Parathyroid adenoma (tissue), 2 donors: ENCODE data around the gene PRAF2.
A peak's percentile ranks its signal among the peaks of the same experiment; 100 is the strongest.

Experiments
- H2AFZ ChIP-seq: fragments of 300-600 bp; sonication (generic); one replicate; pipeline ENCODE4 v1.7.0; 2017; ENCODE audit warnings: antibody characterized with exemption, mild to moderate bottlenecking
- H3K27ac ChIP-seq: fragments of 300-600 bp; sonication (generic); one replicate; pipeline ENCODE4 v1.7.0; 2017
- H3K27me3 ChIP-seq: fragments of 300-600 bp; sonication (generic); one replicate; pipeline ENCODE4 v1.7.0; 2017; ENCODE audit warnings: low read length; ENCODE audit not compliant: control insufficient read depth, insufficient read depth
- H3K36me3 ChIP-seq: fragments of 300-600 bp; sonication (generic); one replicate; pipeline ENCODE4 v1.7.0; 2017; ENCODE audit warnings: low read length; ENCODE audit not compliant: control insufficient read depth, insufficient read depth
- H3K4me1 ChIP-seq: fragments of 300-600 bp; sonication (generic); one replicate; pipeline ENCODE4 v1.7.0; 2017; ENCODE audit warnings: control low read depth
- H3K4me2 ChIP-seq: fragments of 300-600 bp; sonication (generic); one replicate; pipeline ENCODE4 v1.7.0; 2017; ENCODE audit warnings: low read length
- H3K4me3 ChIP-seq: fragments of 300-600 bp; sonication (generic); one replicate; pipeline ENCODE4 v1.7.0; 2017; ENCODE audit warnings: low read depth, low read length
- H3K79me2 ChIP-seq: fragments of 300-600 bp; sonication (generic); one replicate; pipeline ENCODE4 v1.7.0; 2017; ENCODE audit warnings: control low read depth
- H3K9ac ChIP-seq: fragments of 300-600 bp; sonication (generic); one replicate; pipeline ENCODE4 v1.7.0; 2017; ENCODE audit warnings: mild to moderate bottlenecking
- H3K9me3 ChIP-seq: fragments of 300-600 bp; sonication (generic); one replicate; pipeline ENCODE4 v1.7.0; 2017; ENCODE audit warnings: low read length; ENCODE audit not compliant: control insufficient read depth
- CTCF ChIP-seq: fragments of 300-600 bp; sonication (generic); IDR thresholded peaks from one replicate; pipeline ENCODE4 v1.7.0; 2017; ENCODE audit warnings: antibody characterized with exemption, mild to moderate bottlenecking
- donor health status: primary hyperparathyroidism.

PRAF2 gene

DNA sequence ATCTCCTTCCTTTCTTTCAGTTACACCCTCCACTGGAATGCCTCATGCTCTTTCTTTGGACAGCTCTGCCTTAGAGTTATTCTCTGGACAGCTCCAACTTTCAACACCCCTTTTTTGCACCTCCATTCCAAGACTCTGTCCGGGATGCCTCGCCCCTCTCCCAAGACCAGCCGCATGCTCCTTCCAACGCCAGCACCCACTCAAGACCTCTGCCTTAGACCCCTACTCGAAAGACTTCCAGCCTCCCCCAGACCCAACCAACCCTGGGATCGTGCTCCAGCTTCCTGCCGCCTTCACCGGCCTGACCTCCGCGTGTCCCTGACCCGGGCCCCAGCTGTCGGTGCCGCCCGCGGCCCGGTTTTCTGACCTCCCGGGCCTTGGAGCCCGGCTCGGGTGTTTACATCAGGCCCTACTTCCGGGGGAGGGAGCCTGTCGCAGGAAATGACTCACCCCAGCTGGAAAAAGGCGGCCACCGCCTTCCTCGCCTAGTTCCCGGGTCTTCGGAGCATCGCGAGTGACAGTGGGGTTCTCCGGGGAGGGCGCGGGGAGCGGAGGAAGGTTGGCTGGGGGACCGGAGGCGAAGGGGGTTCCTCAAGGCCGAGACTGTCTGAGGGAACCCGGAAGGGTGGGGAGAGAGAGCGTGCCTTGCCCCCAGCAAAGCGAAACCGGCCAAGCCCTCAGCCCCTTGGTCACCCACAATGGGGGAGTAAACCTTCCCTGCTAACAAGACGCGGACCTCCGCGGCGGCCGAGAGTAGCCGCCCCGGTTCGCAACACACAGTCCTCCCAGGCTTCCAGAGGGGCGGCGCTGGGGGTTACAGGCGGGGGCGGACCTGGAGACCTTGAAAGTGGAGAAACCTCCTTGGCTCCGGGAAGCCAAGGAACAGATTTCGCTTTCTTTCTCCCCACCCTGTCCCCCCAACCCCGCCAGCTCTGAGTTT, 6.0 kb upstream of the PRAF2 start, which contains the start of gene WDR45:
Gene WDR45 (minus strand): TSS at position 399 of the 940 bp plus-strand sequence. CDS start 1,792 bp downstream, outside the sequence.
- Histone ChIP-seq H3K4me2 (peak within 1 kb of the TSS; percentile 77), H3K79me2 (no peaks in the 10 kb centered on the region), H3K4me1 (no peaks in the 10 kb centered on the region), H2AFZ (peak within 1 kb of the TSS; percentile 81), H3K27me3 (no peaks in the 10 kb centered on the region), H3K27ac (peak within 1 kb of the TSS; percentile 91), H3K9ac (peak within 1 kb of the TSS; percentile 23), H3K4me3 (peak within 1 kb of the TSS; percentile 89), H3K36me3 (no peaks in the 10 kb centered on the region), H3K9me3 (no peaks in the 10 kb centered on the region)
- no peak for TF ChIP-seq CTCF

GRCh38 chrX:49077941-49078340, 4.1 kb upstream of the PRAF2 start:
- no peaks in the 10 kb centered on the region for H3K27me3 ChIP-seq
- H3K4me2 ChIP-seq: no peak overlapping the region
- no peaks in the 10 kb centered on the region for H3K79me2 ChIP-seq
- no peak overlapping the region for H3K4me3 ChIP-seq
- H3K4me1 ChIP-seq: peaks cover 2% of the 10 kb centered on the region
- no peak for TF ChIP-seq CTCF
- no peaks in the 10 kb centered on the region for H3K9me3 ChIP-seq
- H3K36me3 ChIP-seq: no peaks in the 10 kb centered on the region
- no peak overlapping the region for H3K27ac ChIP-seq
- H3K9ac ChIP-seq: no peak overlapping the region
- H2AFZ ChIP-seq: no peak overlapping the region

- H3K27me3 ChIP-seq: no peaks in the 10 kb centered on the region
- H3K4me2 ChIP-seq: no peak overlapping the region
- H2AFZ ChIP-seq: no peak overlapping the region
- H3K27ac ChIP-seq: no peak overlapping the region
- no peaks in the 10 kb centered on the region for H3K79me2 ChIP-seq
- no peak overlapping the region for H3K4me3 ChIP-seq
- no peaks in the 10 kb centered on the region for H3K9me3 ChIP-seq
- no peaks in the 10 kb centered on the region for H3K36me3 ChIP-seq
- TF ChIP-seq CTCF: no peak
- H3K4me1 ChIP-seq: peaks cover 2% of the 10 kb centered on the region
- no peak overlapping the region for H3K9ac ChIP-seq
Observed at GRCh38 chrX:49075347-49075746, 1.5 kb upstream of the PRAF2 start.

DNA sequence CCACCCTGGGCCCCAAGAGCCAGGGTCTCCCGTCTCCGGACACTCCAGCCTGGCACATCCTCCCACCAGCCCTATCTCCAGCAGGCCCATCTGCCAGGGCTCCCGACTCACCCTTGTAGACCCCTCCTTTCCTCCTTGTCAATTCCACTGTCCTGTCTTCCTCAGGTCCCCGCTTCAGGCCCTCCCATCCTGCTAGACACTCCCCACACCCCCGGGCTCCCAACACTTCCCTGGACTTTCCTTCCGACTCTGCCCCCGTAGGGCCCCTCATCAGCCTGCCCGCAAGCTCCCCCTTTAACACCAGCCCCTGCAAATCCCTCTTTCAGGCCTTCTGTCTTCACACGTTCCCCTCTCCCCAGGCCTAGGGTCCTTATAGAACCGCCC, 1.1 kb downstream of the PRAF2 start:
- no peak overlapping the region for H3K4me2 ChIP-seq
- no peak overlapping the region for H3K4me3 ChIP-seq
- peak overlapping the region; percentile 56 for H3K27ac ChIP-seq
- no peak for TF ChIP-seq CTCF
- no peak overlapping the region for H2AFZ ChIP-seq
- H3K9me3 ChIP-seq: no peaks in the 10 kb centered on the region
- H3K9ac ChIP-seq: no peak overlapping the region
- H3K36me3 ChIP-seq: no peaks in the 10 kb centered on the region
- H3K27me3 ChIP-seq: no peaks in the 10 kb centered on the region
- H3K4me1 ChIP-seq: peaks cover 2% of the 10 kb centered on the region
- no peaks in the 10 kb centered on the region for H3K79me2 ChIP-seq
